Stimulated activated CD8-positive, alpha-beta memory T cell treated with anti-CD3 and anti-CD28 coated beads, Interleukin-2, amount 100 ng/mL, for 1 hour (primary cell): Measurements from ENCODE around the gene EXOC4.

Experiments
- DNase-seq, 2 donors: peaks; one replicate each; pipeline ENCODE4 v3.0.0-alpha.2; 2020; ENCODE audit warnings: low read depth in 2 of 2

The EXOC4 gene

DNA sequence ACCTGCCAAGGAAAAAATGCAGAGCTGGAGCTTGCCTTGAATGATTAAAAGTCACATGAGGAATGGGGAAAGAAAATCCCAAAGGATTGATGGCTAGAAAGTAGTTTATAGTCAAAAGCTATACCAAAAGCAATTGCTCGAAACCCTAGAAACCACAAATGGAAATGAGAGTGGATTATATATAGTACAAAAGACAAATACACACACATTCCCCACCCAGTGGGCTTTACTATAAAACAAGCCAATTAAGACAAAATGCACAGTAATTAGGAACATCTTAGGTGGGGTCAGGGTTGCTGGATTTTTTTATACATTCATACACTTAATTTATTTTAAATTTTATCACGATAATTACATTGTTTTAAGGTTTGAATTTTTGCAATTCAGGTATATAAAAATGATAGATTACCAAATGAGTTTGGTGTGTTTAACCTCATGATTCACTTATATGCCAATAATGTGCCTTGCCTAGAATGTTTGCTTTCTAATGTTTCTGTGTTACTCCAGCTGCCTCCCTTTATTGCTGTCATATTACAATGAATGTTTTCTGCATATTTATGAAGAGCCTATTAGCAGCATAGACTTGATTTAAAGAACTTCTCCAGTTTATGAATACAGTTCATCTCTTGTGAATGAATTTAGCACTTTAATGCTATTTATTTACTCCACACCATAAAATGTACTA is 421.3 kb downstream of the EXOC4 start:
- no peak for DNase-seq

- no peak for DNase-seq
Observed at GRCh38 chr7:133675510-133676218, 422.8 kb downstream of the EXOC4 start.

DNA sequence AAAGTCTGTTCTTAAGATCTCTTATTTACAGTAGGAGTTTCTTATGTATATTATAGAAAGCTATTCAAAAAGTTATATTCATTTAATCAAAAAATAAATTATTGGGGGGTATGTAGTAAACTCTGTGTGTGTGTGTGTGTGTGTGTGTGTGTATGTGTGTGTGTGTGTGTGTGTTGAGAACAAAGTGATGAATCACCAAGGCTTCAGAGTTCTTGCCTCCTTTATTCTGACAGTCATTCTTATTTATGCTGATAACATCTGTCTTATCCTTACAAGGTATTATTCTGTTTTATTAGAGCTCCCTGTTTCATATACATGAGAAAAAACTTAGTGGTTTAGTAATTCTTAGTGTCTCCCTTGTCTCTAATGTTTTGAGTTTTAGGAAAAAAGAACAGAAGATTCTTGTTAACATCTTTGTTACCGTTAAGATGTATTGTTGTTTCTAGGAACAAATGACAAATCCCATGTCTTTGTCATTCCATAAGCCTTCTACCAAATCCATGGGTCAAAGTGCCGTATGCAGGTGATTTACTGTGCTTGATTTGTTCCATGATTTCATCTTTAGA is 424.0 kb downstream of the EXOC4 start:
- DNase-seq = no peak

GRCh38 chr7:133678137-133678814 is 425.4 kb downstream of the EXOC4 start:
- DNase-seq = no peak

DNA sequence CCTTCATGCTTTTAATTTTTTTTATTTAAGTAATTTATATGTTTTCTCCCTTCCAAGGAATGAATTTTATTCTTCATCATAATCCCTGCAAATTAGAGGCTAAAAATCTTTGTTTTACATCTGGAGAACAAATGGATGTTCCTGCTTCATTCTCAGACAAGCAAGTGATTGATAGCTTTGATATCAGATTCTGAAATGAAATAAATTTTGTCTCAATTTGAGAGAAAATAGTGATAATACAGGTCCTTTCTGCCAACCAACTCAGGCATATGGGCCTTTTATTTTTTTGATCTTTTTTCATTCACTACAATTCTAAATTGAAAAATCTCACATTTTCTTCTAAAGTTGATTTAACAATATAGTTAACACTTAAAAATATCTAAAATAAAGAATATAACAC is 427.1 kb downstream of the EXOC4 start:
- no peak for DNase-seq

- DNase-seq = no peak
Observed at GRCh38 chr7:133681529-133681928, 428.7 kb downstream of the EXOC4 start.

GRCh38 chr7:133682364-133683181 is 429.7 kb downstream of the EXOC4 start:
- no peak for DNase-seq

GRCh38 chr7:133683182-133683454 is 430.2 kb downstream of the EXOC4 start:
- no peak for DNase-seq

- no peak for DNase-seq
Observed at GRCh38 chr7:133688483-133689239, 435.8 kb downstream of the EXOC4 start.

GRCh38 chr7:133690740-133691139 is 437.9 kb downstream of the EXOC4 start:
- DNase-seq = no peak

- no peak for DNase-seq
Observed at GRCh38 chr7:133691727-133692610, 439.1 kb downstream of the EXOC4 start.

DNA sequence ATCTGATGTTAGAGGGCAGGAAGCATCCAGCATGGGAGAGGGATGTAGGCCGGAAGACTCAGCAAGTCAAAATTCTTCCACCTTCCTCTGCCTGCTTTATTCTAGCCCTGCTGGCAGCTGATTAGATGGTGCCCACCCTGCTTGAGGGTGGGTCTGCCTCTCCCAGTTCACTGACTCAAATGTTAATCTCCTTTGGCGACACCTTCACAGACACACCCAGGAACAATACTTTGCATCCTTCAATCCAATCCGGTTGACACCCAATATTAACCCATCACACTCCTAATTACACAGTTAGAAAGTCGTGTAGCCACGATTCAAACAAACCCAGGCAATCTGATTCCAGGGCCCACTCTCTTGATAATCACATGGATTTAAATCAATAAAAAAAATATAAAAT is 440.4 kb downstream of the EXOC4 start:
- DNase-seq = no peak

DNA sequence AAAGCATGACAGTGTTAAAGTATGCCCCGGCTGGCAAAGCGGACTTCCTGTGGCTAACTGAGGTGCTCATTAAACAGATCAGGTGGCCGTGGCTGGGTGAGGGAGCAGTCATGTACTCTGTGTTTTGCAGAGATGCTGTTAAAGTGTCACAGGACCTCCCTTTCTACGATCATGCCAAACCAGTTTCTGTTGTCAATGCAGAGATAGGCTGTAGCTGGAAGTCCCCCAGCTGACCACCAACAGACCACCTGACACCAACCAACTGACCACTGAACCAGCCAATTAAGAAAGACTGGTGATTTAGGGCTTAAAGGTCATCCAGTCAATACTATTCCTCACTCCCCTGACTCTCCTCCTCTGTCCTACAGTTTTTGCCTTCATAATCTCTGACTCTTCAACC is 443.2 kb downstream of the EXOC4 start:
- no peak for DNase-seq

DNA sequence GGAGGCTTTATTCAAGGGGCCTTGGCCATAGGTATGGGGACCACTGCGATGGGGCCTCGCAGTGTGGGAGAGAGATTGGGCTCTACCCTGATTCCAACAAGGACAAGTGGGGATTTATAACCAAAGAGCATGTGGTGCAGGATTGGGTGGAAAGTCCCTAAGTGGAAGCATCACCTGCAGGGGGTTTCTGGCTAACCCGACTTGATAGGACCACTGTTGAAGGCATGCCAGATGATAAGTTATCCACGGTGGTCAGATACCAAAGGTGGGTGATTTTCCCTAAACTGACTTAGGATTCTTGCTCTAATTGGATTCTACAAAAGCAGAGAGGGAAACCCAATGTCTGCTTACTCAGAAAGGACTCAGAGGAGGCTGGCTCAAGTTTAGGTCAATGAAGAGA is 444.7 kb downstream of the EXOC4 start:
- DNase-seq = no peak

- DNase-seq = no peak
Observed at GRCh38 chr7:133698127-133698526, 445.2 kb downstream of the EXOC4 start.

- no peak for DNase-seq
Observed at GRCh38 chr7:133699386-133699785, 446.5 kb downstream of the EXOC4 start.

DNA sequence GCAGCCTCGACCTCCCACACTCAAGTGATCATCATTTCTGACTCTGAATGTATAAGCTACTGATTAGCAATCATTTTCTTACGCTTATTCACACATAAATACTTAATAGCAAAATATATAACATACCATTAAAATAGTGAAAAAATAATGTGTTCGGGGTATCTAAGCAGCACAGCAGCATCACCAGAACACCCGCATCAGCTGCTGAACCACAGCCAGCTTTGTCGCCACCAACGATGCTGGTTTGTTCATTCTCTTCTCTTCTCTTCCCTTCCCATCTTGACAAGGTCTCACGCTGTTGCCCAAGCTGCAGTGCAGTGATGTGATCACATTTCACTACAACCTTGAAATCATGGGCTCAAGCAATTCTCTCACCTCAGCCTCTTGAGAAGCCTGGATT is 449.2 kb downstream of the EXOC4 start:
- DNase-seq = no peak

DNA sequence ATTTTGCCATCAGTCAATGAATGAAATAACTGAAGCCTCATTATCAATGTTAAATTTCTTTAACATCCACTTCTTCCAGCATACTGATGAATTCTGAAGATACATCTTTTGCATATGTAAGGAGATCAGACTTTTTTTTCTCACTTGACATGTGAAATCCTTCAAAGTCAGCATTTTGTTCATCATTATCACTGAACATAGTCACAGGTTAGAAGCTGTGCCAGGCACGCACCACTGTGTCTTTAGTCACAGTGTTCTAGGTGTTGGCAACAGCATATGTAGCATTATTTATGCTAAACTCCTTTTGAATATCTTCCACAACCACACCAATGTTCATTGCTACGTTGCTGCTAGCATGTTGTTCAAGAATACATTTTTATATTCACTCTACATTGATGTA is 450.1 kb downstream of the EXOC4 start:
- no peak for DNase-seq

DNA sequence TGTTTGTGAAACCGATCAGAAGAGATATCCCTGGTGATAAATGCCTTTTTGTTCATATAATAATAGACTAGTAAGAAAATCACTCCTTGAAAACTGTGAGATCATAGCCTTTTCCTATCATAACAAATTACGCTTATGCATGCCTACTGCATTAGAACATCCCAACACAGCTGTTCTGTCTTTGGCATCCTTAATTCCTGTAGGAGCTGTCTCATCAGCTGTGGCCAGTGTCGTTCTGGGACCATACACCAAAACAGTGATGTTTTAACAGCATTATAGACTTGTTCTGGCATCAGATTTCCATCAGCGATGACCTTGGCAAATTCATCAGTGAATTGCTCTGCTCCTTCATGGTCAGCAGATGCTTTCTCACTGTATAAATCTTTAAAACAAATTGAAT is 450.7 kb downstream of the EXOC4 start:
- no peak for DNase-seq

DNA sequence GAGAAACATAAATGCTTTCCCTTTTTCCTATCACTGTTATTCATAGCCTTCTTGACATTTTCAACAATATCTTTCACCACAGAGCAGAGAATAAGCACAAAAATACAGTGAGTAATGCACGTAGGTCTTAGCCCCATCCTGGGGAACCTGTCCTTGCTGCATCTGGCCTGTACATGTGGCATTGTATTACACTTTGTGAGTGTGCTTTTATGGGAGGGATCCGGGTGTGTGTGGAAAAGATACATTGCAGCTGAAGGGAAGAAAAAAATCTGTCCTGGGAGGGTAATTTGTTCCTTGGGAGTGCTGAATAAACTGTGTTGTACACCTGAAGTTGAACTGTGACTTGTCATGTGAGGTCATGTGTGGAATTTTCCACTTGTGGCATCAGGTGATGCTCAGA is 451.6 kb downstream of the EXOC4 start:
- DNase-seq = no peak
